Forelimb muscle (tissue), 1 donor: ENCODE results near the gene C5AR1. TPM values are rescaled to one million over a fixed set of nuclear protein-coding genes. Genes with fewer than 3 reads are reported as not detected.
"Not testable (repeated sequence)": the region's sequence is repeated elsewhere in the genome, so short reads cannot be mapped to it uniquely, and the experiment has no call there.

Experiments used
- DNase-seq: peaks from one replicate; pipeline ENCODE4 v3.0.0-alpha.2; 2013; ENCODE audit warnings: low read depth
- polyA plus RNA-seq: library from polyadenylated mRNA; unstranded; fragments of 120-200 nt; gene quantifications from one replicate; pipeline ENCODE4 v1.2.1, GENCODE V29; 2013; ENCODE audit not compliant: insufficient read length

The C5AR1 gene
- polyA plus RNA-seq, 1 donor = 1.6 TPM

GRCh38 chr19:47365455-47365854 is 55.8 kb downstream of the C5AR1 start:
- DNase-seq = not testable (repeated sequence)

GRCh38 chr19:47370045-47370611 is 60.5 kb downstream of the C5AR1 start:
- no peak for DNase-seq

GRCh38 chr19:47371261-47371660 is 61.6 kb downstream of the C5AR1 start:
- DNase-seq = no peak

Other genes with a start within 250 kb of the C5AR1 start
- 20.5 TPM for gene ZC3H4, start 196.1 kb upstream of the C5AR1 start, polyA plus RNA-seq
- 74.5 TPM for gene SAE1, start 179.0 kb upstream of the C5AR1 start, polyA plus RNA-seq
- 2.4 TPM for gene BBC3, start 78.7 kb upstream of the C5AR1 start, polyA plus RNA-seq
- 23.8 TPM for gene CCDC9, start 53.3 kb upstream of the C5AR1 start, polyA plus RNA-seq
- gene INAFM1, start 35.0 kb upstream of the C5AR1 start, polyA plus RNA-seq = 12.4 TPM
- 0.47 TPM for gene C5AR2, start 22.3 kb downstream of the C5AR1 start, polyA plus RNA-seq
- gene DHX34, start 39.5 kb downstream of the C5AR1 start, polyA plus RNA-seq = 9.9 TPM
- gene MEIS3, start 109.7 kb downstream of the C5AR1 start, polyA plus RNA-seq = 6.3 TPM
- 0.18 TPM for gene SLC8A2, start 162.0 kb downstream of the C5AR1 start, polyA plus RNA-seq
- 7.5 TPM for gene KPTN, start 174.4 kb downstream of the C5AR1 start, polyA plus RNA-seq
- gene NAPA, start 205.2 kb downstream of the C5AR1 start, polyA plus RNA-seq = 96.4 TPM